ENCODE measurements around the gene SLC38A4.
"Not testable (repeated sequence)": the region's sequence is repeated elsewhere in the genome, so short reads cannot be mapped to it uniquely, and the experiment has no call there.

The SLC38A4 gene

GRCh38 chr12:46774322-46774633 lies 51.5 kb downstream of the SLC38A4 start:
- DNase-seq: no peak

- no peak for DNase-seq
These were observed 52.0 kb downstream of the SLC38A4 start for GRCh38 chr12:46773586-46774321.

GRCh38 chr12:46771268-46771827 lies 54.4 kb downstream of the SLC38A4 start:
- DNase-seq: no peak

- peak; percentile 0 for DNase-seq
These were observed 55.2 kb downstream of the SLC38A4 start for GRCh38 chr12:46770501-46771183.

GRCh38 chr12:46764005-46764404 lies 61.8 kb downstream of the SLC38A4 start:
- DNase-seq: no peak

- DNase-seq: no peak
These were observed 62.6 kb downstream of the SLC38A4 start for GRCh38 chr12:46763230-46763629.

GRCh38 chr12:46754550-46754949 lies 71.2 kb downstream of the SLC38A4 start:
- no peak for DNase-seq

- no peak for DNase-seq
These were observed 73.4 kb downstream of the SLC38A4 start for GRCh38 chr12:46752396-46752795.

GRCh38 chr12:46751173-46751572 lies 74.6 kb downstream of the SLC38A4 start:
- no peak for DNase-seq

- no peak for DNase-seq
These were observed 76.5 kb downstream of the SLC38A4 start for GRCh38 chr12:46749322-46749721.

GRCh38 chr12:46744283-46744682 lies 81.5 kb downstream of the SLC38A4 start:
- DNase-seq: no peak

GRCh38 chr12:46743456-46743855 lies 82.3 kb downstream of the SLC38A4 start:
- no peak for DNase-seq

GRCh38 chr12:46742271-46742670 lies 83.5 kb downstream of the SLC38A4 start:
- DNase-seq: not testable (repeated sequence)

GRCh38 chr12:46725332-46725731 lies 100.5 kb downstream of the SLC38A4 start:
- no peak for DNase-seq

GRCh38 chr12:46723629-46724419 lies 102.0 kb downstream of the SLC38A4 start:
- DNase-seq: no peak

- no peak for DNase-seq
These were observed 103.2 kb downstream of the SLC38A4 start for GRCh38 chr12:46722394-46723185.

GRCh38 chr12:46718495-46718894 lies 107.3 kb downstream of the SLC38A4 start:
- no peak for DNase-seq

GRCh38 chr12:46717868-46718267 lies 107.9 kb downstream of the SLC38A4 start:
- no peak for DNase-seq

- no peak for DNase-seq
These were observed 108.6 kb downstream of the SLC38A4 start for GRCh38 chr12:46717159-46717558.
